ENCODE results near the gene SPIB. TPM values are rescaled to one million over a fixed set of nuclear protein-coding genes. Genes with fewer than 3 reads are reported as not detected.
"Not testable (repeated sequence)": the region's sequence is repeated elsewhere in the genome, so short reads cannot be mapped to it uniquely, and the experiment has no call there.

The SPIB gene
- total RNA-seq, 1 donor from 2014 or later: 2.9 TPM

DNA sequence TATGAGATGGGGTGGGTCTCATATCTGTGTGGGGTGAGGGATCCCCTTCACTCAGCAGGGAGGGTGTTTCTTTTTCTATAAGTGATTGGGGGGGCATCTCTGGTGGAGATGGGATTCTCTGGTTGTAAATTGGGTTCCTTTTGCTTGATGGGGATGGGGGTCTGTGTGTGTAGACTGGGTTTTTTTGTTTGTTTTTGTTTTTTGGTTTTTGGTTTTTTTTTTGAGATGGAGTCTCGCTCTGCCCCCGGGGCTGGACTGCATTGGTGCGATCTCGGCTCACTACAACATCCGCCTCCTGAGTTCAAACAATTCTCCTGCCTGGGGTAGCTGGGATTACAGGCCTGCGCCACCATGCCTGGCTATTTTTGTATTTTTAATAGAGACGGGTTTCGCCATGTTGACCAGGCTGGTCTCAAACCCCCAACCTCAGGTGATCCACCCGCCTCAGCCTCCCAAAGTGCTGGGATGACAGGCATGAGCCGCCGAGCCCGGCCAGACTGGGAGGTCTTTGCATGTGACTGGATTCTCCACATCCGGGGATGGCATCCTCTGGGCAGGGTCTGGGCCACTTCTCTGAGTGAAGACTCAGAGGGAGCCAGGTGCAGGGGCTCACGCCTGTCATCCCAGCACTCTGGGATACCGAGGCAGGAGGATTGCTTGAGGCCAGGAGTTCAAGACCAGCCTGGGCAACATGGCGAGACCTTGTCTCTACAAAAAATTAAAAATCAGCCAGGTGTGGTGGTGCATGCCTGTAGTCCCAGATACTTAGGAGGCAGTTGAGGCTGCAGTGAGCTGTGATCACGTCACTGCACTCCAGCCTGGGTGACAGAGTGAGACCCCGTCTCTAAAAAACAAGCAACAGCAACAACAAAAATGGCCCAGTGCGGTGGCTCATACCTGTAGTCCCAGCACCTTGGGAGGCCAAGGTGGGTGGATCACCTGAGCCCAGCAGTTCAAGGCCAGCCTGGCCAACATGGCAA, 14.8 kb downstream of the SPIB start:
- intact Hi-C loops (cut with DNase I): no loop called here
- ATAC-seq (no peak), DNase-seq (ENCODE audit: low spot score) (no peak)

DNA sequence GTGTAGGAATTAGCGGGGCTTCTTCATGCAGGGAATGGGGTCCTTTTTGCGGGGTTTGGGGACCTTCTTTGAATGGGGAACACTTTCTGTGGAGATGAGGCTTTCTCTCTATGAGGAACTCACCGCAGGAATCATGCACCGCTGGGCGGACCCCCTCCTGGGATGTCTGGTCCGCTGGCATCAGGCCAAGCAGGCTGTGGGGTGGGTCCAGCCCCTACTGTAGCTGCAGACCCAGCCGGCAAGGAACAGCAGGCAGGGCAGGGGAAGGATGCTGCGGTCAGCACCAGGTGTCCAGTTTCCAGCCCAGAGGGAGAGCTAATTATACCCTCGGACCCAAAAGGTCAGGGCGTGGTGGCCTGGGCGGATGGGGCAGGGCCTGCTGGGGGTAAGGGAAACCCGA, 15.8 kb downstream of the SPIB start:
- DNase-seq (ENCODE audit: low spot score): no peak
- intact Hi-C loops (cut with DNase I): no loop called here
- ATAC-seq: no peak

- intact Hi-C loops (cut with DNase I): no loop called here
- DNase-seq (ENCODE audit: low spot score) (no peak), ATAC-seq (no peak)
Observed at GRCh38 chr19:50435221-50435620, 16.5 kb downstream of the SPIB start.

DNA sequence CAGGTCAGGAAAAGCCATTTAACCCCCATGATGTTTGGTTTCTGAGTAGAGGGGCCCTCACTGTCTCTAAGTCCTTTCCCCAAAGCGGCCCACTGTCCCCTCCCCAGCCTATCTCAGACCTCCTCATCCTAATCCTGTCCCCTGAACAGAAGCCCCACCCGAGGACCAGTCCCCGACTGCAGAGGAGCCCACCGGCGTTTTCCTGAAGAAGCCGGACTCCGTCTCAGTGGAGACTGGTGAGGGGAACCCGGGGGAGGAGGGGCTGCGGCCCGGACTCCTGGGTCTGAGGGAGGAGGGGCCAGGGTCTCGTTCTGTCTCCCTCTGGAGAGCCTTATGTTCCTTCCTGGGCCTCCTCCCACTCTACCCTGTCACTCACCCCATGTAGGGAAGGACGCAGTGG, 16.9 kb downstream of the SPIB start:
- DNase-seq (ENCODE audit: low spot score) (no peak), ATAC-seq (no peak)

GRCh38 chr19:50437862-50438449, 19.2 kb downstream of the SPIB start:
- intact Hi-C loops (cut with DNase I): no loop called here
- ATAC-seq (no peak), DNase-seq (ENCODE audit: low spot score) (no peak)

More for the DNA sequence above, 16.9 kb downstream of the SPIB start:
- intact Hi-C loops (cut with DNase I): no loop called here

GRCh38 chr19:50439130-50439529, 20.4 kb downstream of the SPIB start:
- DNase-seq (ENCODE audit: low spot score); ATAC-seq; intact Hi-C loops (cut with DNase I): not testable (repeated sequence)

DNA sequence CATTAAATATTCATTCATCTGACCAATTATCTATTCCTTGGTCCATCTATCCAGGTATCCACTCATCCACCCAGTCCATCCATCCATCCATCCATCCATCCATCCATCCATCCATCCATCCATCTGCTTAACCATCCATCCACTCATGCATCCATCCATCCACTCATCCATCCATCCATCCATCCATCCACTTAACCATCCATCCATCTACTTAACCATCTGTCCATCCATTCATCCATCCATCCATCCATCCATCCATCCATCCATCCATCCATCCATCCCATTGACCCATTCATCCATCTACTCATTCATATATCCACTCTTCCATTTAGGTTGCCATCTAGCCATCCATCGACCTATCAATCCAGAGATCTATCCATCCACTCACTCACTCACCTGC, 25.3 kb downstream of the SPIB start:
- DNase-seq (ENCODE audit: low spot score): no peak
- ATAC-seq: no peak
- intact Hi-C loops (cut with DNase I): no loop called here

- intact Hi-C loops (cut with DNase I): no loop called here
- no peak for ATAC-seq
- DNase-seq (ENCODE audit: low spot score): no peak
Observed at GRCh38 chr19:50447053-50447452, 28.3 kb downstream of the SPIB start.

GRCh38 chr19:50447750-50448149, 29.0 kb downstream of the SPIB start:
- intact Hi-C loops (cut with DNase I): no loop called here
- no peak for DNase-seq (ENCODE audit: low spot score)

DNA sequence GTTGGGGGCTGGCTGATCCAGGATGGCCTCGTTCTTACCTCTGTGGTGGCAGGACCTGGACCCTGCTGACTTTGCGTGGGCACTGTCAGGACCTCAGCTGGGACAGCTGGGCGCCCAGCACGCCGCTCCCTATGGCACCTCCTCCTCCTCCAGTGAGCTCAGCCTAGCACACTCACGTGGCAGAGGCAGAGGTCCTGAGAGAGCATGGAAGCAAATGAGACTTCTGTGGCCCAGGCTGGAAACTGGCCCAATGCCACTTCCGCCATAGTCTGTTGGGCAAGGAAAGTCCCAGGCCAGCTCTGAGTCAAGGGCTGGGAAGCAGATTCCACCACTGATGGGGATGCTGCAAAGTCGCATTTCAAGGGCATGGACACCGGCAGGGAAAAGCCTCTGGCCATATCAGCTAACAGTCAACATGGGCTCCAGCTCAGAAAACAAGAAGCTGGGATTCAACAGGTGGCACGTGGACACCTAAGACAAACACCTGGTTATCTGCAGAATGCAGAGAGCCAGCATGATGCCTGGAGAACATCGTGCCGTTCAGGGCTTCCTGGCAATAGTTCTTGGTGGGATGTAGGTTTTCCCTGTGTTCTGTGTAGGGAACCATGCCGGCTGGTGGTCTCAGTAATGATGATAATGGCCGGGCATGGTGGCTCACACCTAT, 30.6 kb downstream of the SPIB start:
- intact Hi-C loops (cut with DNase I): no loop called here
- no peak for DNase-seq (ENCODE audit: low spot score)
- no peak for ATAC-seq

More at GRCh38 chr19:50447750-50448149, 29.0 kb downstream of the SPIB start:
- no peak for ATAC-seq

GRCh38 chr19:50450369-50451222, 31.9 kb downstream of the SPIB start:
- intact Hi-C loops (cut with DNase I): no loop called here
- DNase-seq (ENCODE audit: low spot score): no peak
- no peak for ATAC-seq

GRCh38 chr19:50451223-50451534, 32.4 kb downstream of the SPIB start:
- ATAC-seq (no peak), DNase-seq (ENCODE audit: low spot score) (no peak)
- intact Hi-C loops (cut with DNase I): no loop called here

DNA sequence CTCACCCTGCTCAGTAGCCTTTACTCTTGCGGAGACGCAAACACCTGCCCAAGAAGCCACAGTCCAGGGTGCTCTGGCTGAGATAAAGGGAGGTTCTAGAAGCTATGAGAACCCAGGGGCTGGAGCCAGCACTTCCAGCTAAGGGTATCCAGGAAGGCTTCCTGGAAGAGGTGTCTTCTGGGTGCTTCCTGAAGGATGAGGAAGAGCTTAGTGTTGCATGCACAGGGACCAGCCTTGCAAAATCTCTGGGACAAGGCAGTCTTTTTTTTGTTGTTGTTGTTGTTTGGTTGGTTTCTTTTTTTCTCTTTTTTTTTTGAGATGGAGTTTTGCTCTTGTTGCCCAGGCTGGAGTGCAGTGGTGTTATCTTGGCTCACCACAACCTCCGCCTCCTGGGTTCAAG, 34.5 kb downstream of the SPIB start:
- ATAC-seq (no peak), DNase-seq (ENCODE audit: low spot score) (no peak)
- intact Hi-C loops (cut with DNase I): no loop called here

DNA sequence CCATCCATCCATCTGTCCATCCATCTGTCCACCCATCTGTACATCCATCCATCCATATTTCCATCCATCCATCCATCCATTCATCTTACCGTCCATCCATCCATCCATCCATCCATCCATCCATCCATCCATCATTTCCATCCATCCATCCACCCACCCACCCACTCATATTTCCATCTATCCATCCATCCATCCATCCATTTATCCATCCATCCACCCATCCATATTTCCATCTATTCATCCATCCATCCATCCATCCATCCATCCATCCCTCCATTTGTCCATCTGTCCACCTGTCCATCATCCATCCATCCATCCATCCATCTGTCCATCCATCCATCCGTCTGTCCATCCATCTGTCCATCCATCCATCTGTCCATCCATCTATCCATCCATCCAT, 37.3 kb downstream of the SPIB start:
- DNase-seq (ENCODE audit: low spot score): no peak
- ATAC-seq: no peak
- intact Hi-C loops (cut with DNase I): no loop called here

DNA sequence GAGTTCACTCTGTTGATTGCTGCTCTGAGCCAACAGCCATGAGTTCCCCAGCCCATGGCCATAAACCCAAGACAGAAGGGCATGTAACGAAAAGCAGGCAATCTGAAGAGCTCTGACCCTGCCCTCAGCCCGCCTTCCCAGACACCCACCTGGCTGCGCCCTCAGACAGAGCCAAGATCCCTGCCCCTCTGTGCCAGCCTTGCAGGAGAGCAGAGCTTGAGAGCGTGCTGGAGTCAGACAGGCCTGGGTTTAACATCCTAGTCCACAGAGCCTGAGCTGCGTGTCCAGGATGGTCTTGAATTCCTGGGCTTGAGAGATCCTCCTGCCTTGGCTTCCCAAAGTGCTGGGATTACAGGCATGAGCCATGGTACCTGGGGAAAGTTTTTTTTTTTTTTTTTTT, 38.6 kb downstream of the SPIB start:
- intact Hi-C loops (cut with DNase I): no loop called here
- ATAC-seq (no peak), DNase-seq (ENCODE audit: low spot score) (no peak)

DNA sequence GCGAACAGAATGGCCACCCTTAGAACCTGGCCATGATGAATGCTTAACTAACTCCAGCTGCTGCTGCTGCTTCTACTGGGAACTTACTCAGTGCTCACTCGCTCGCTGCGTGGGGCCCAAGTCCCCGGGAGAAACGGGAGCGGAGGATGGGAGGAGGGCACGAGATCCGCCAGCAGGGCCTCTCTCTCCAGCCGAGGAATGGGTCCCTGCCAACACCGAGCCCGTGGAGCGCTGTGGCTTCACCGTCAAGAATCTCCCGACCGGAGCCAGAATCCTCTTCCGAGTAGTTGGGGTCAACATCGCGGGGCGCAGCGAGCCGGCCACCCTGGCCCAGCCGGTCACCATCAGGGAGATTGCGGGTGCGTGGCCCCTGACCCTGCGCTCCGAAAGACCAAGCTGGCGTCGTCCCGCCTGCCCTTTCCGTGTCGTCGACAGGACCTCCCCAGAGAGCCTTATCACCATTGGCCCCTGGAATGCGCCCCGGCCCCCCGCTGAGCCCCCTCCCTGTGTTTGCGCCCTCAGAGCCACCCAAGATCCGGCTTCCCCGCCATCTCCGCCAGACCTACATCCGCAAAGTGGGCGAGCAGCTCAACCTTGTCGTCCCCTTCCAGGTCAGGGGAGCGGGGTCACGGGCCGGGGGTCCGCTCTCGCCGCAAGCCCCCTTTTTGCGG, 39.8 kb downstream of the SPIB start:
- no peak for DNase-seq (ENCODE audit: low spot score)
- intact Hi-C loops (cut with DNase I): no loop called here
- ATAC-seq: no peak

DNA sequence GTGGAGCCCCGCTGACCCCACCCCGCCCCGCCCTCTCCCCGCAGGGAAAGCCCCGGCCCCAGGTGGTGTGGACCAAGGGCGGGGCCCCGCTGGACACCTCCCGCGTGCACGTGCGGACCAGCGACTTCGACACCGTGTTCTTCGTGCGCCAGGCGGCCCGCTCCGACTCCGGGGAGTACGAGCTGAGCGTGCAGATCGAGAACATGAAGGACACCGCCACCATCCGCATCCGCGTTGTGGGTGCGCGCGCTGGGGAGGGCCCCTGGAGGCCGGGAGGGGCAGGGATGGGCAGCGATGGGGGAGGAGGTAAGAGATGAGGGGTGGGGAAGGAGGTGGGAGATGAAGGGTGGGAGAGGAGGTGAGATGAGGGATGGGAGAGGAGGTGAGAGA, 40.3 kb downstream of the SPIB start:
- no peak for DNase-seq (ENCODE audit: low spot score)
- ATAC-seq: no peak
- intact Hi-C loops (cut with DNase I): no loop called here

GRCh38 chr19:50459638-50460037, 40.9 kb downstream of the SPIB start:
- ATAC-seq (no peak), DNase-seq (ENCODE audit: low spot score) (no peak)
- intact Hi-C loops (cut with DNase I): loop anchor here (5.0 kb wide), 1 partner anchor 92 kb away; the partner anchor contains the start of gene NAPSA
